ENCODE measurements around the gene NHEJ1.

DNA sequence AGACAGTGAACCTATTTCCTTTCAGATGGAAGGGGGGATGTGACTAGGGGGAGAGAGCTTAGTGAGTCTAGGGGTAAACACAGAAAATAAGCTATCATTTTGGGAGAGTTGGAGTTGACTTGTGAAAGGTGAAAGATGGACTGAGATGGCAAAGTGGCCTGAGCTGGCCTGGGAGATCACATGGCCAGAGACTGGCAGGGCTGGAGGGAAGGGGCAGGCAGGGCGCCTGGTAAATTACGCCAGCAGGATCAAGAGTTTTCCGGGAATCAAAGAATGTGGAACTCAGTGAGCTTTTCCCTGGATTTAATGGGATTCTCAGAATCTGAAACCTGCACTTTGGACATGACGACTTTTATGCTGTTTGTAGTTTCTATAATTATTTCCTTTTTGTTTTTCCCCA is 118.5 kb downstream of the NHEJ1 start:
- TF ChIP-seq, protein P1, sequence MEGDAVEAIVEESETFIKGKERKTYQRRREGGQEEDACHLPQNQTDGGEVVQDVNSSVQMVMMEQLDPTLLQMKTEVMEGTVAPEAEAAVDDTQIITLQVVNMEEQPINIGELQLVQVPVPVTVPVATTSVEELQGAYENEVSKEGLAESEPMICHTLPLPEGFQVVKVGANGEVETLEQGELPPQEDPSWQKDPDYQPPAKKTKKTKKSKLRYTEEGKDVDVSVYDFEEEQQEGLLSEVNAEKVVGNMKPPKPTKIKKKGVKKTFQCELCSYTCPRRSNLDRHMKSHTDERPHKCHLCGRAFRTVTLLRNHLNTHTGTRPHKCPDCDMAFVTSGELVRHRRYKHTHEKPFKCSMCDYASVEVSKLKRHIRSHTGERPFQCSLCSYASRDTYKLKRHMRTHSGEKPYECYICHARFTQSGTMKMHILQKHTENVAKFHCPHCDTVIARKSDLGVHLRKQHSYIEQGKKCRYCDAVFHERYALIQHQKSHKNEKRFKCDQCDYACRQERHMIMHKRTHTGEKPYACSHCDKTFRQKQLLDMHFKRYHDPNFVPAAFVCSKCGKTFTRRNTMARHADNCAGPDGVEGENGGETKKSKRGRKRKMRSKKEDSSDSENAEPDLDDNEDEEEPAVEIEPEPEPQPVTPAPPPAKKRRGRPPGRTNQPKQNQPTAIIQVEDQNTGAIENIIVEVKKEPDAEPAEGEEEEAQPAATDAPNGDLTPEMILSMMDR (conservative IDR thresholded peaks at IDR 0.05), result no peak
- no peak for TF ChIP-seq ZFX (IDR thresholded peaks at IDR 0.05)

Data from C4-2B (cell line).